ENCODE data around the gene MYO1G.
A peak's percentile ranks its signal among the peaks of the same experiment; 100 is the strongest.

MYO1G gene

GRCh38 chr7:44987996-44988395 lies 9.2 kb upstream of the MYO1G start:
- no peak overlapping the region for H3K9ac ChIP-seq (ENCODE audit: low read depth, low read length)

GRCh38 chr7:44987457-44987856 lies 8.6 kb upstream of the MYO1G start:
- ATAC-seq (ENCODE audit: insufficient read depth, low read depth) (no peak), DNase-seq (no peak)
- Histone ChIP-seq H2AFZ (ENCODE audit: low read depth, low read length) (no peak overlapping the region), H3K27ac (ENCODE audit: low read length) (no peak overlapping the region), H3K27me3 (ENCODE audit: insufficient read depth, low read length, poor library complexity) (no peaks in the 10 kb centered on the region), H3K4me1 (ENCODE audit: insufficient read depth, low read length) (peaks cover 42% of the 10 kb centered on the region), H3K4me2 (ENCODE audit: insufficient read depth, low read length) (peak overlapping the region; percentile 76), H3K36me3 (ENCODE audit: insufficient read depth, low read length) (peaks cover 37% of the 10 kb centered on the region), H3K79me2 (ENCODE audit: insufficient read depth, low read length) (peaks cover 46% of the 10 kb centered on the region), H3K9me3 (ENCODE audit: insufficient read depth, low read length, severe bottlenecking) (no peaks in the 10 kb centered on the region), H4K20me1 (ENCODE audit: insufficient read depth, low read length) (peaks cover 36% of the 10 kb centered on the region), H3K9ac (ENCODE audit: low read depth, low read length) (peak overlapping the region; percentile 87; the same call in 1 of the 2 replicates), H3K4me3 (ENCODE audit: low read depth in 1 of 2, low read length in 2 of 2) (peak overlapping the region in 1 of 2 experiments; percentile 90; a peak in 1 of 4 replicates)
- TF ChIP-seq CTCF (IDR thresholded peaks at IDR 0.05; ENCODE audit: borderline replicate concordance, extremely low read depth, low read length, poor library complexity, severe bottlenecking), result no peak
- no peak for TF ChIP-seq EZH2 (IDR thresholded peaks at IDR 0.05; ENCODE audit: borderline replicate concordance, low read depth, low read length, severe bottlenecking)

More at GRCh38 chr7:44987996-44988395, 9.2 kb upstream of the MYO1G start:
- Histone ChIP-seq H3K4me3 (ENCODE audit: low read depth in 1 of 2, low read length in 2 of 2) (no peak overlapping the region), H4K20me1 (ENCODE audit: insufficient read depth, low read length) (peaks cover 31% of the 10 kb centered on the region), H3K27ac (ENCODE audit: low read length) (no peak overlapping the region), H3K4me2 (ENCODE audit: insufficient read depth, low read length) (no peak overlapping the region), H3K27me3 (ENCODE audit: insufficient read depth, low read length, poor library complexity) (no peaks in the 10 kb centered on the region), H3K36me3 (ENCODE audit: insufficient read depth, low read length) (peaks cover 32% of the 10 kb centered on the region), H3K79me2 (ENCODE audit: insufficient read depth, low read length) (peaks cover 43% of the 10 kb centered on the region), H3K4me1 (ENCODE audit: insufficient read depth, low read length) (peaks cover 41% of the 10 kb centered on the region), H3K9me3 (ENCODE audit: insufficient read depth, low read length, severe bottlenecking) (no peaks in the 10 kb centered on the region), H2AFZ (ENCODE audit: low read depth, low read length) (no peak overlapping the region)
- TF ChIP-seq CTCF (IDR thresholded peaks at IDR 0.05; ENCODE audit: borderline replicate concordance, extremely low read depth, low read length, poor library complexity, severe bottlenecking), result no peak
- TF ChIP-seq EZH2 (IDR thresholded peaks at IDR 0.05; ENCODE audit: borderline replicate concordance, low read depth, low read length, severe bottlenecking), result no peak
- ATAC-seq (ENCODE audit: insufficient read depth, low read depth) (no peak), DNase-seq (no peak)

GRCh38 chr7:44986218-44987053 lies 7.6 kb upstream of the MYO1G start:
- TF ChIP-seq EZH2 (IDR thresholded peaks at IDR 0.05; ENCODE audit: borderline replicate concordance, low read depth, low read length, severe bottlenecking) (no peak), CTCF (IDR thresholded peaks at IDR 0.05; ENCODE audit: borderline replicate concordance, extremely low read depth, low read length, poor library complexity, severe bottlenecking) (no peak)
- peaks cover 45% of the 10 kb centered on the region for H3K36me3 ChIP-seq (ENCODE audit: insufficient read depth, low read length)
- no peaks in the 10 kb centered on the region for H3K27me3 ChIP-seq (ENCODE audit: insufficient read depth, low read length, poor library complexity)
- H3K4me2 ChIP-seq (ENCODE audit: insufficient read depth, low read length), result peak overlapping the region; percentile 76
- DNase-seq (peak; percentile 96), ATAC-seq (ENCODE audit: insufficient read depth, low read depth) (peak; percentile 94)
- H2AFZ ChIP-seq (ENCODE audit: low read depth, low read length), result peak overlapping the region; percentile 87
- H3K9me3 ChIP-seq (ENCODE audit: insufficient read depth, low read length, severe bottlenecking), result no peaks in the 10 kb centered on the region
- peak overlapping the region; percentile 79 to 90 for H3K4me3 ChIP-seq (ENCODE audit: low read depth in 1 of 2, low read length in 2 of 2)
- H4K20me1 ChIP-seq (ENCODE audit: insufficient read depth, low read length), result peaks cover 36% of the 10 kb centered on the region
- H3K79me2 ChIP-seq (ENCODE audit: insufficient read depth, low read length), result peaks cover 46% of the 10 kb centered on the region
- peak overlapping the region; percentile 91 for H3K27ac ChIP-seq (ENCODE audit: low read length)
- H3K4me1 ChIP-seq (ENCODE audit: insufficient read depth, low read length), result peaks cover 44% of the 10 kb centered on the region
- peak overlapping the region; percentile 87 for H3K9ac ChIP-seq (ENCODE audit: low read depth, low read length)

Measured in DND-41 (cell line).